NB4 (cell line): ENCODE data around the gene CABLES2.

ENCODE experiments used
- CTCF ChIP-seq: IDR thresholded peaks from one replicate; pipeline ENCODE4 v1.5.1; 2012; ENCODE audit warnings: low read depth, low read length
- POLR2A ChIP-seq: IDR thresholded peaks from 2 replicates; pipeline ENCODE4 v1.6.1; 2011; ENCODE audit warnings: mild to moderate bottlenecking; ENCODE audit not compliant: insufficient read length; ENCODE audit errors: extremely low read depth

- TF ChIP-seq POLR2A (no peak), CTCF (no peak)
These were observed 38.6 kb downstream of the CABLES2 start for GRCh38 chr20:62368392-62368975.
